GM18909 (cell line): ENCODE measurements around the gene CLMN.

Experiments
- ATAC-seq: cut with Tn5 transposase; IDR thresholded peaks from one replicate; pipeline ENCODE4 v1.9.1; 2021; ENCODE audit warnings: mild to moderate bottlenecking; ENCODE audit not compliant: unreplicated experiment, poor library complexity

CLMN gene

GRCh38 chr14:95265106-95266094 is 54.3 kb downstream of the CLMN start:
- ATAC-seq = peak; percentile 93

DNA sequence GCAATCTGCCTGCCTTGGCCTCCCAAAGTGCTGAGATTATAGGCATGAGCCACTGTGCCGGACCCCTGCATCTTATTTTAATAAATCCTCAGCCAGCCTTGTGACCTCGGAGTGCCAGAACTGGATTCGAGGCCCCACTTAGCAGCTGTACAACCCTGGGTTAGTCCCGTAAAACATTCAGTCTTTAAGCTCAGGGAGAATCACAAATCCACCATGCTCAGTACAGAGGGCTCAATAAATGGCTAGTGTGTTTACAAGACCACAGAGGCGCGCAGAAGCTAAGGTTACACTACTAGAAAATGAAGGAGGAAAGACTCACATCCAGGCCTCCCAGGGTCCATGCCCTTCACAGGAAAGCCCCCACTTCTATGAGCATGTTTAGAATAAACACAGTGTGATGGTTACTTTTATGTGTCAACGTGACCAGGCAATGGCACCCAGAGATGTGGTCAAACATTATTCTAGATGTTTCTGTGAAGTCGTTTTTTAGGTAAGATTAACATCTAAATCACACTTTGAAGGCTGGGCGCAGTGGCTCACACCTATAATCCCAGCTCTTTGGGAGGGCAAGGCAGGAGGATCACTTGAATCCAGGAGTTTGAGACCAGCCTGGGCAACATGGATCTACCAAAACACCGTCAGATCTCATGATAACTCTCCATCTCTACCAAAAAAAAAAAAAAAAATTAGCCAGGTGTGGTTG is 55.3 kb downstream of the CLMN start:
- ATAC-seq = no peak

DNA sequence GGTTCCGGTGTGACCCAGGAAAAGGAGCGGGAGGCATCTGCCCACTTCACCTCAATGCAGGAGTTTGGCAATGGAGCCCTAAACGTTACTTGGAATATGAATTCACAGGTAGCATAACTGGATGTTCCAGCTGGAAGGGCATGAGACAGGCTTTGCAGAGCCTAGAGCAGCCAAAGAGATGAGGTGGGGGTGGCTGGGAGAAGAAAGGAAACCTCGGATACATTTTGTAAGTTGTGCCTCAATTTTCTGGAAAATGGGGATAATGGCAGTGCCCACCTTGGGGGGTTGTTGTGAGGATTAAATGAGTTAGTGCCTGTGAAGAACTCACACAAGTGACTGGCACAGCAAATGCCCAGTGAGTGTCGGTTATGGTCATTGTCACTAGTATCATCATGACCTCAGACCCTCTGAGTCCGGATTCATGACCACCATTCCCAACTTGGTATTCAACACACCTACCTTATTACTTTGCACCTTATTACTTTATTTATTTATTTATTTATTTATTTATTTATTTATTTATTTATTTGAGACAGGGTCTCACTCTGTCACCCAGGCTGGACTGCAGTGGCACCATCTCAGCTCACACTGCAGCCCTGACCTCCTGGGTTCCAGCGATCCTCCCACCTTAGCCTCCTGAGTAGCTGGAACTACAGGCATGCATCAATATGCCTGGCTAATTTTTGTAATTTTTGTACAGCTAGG is 56.0 kb downstream of the CLMN start:
- no peak for ATAC-seq

DNA sequence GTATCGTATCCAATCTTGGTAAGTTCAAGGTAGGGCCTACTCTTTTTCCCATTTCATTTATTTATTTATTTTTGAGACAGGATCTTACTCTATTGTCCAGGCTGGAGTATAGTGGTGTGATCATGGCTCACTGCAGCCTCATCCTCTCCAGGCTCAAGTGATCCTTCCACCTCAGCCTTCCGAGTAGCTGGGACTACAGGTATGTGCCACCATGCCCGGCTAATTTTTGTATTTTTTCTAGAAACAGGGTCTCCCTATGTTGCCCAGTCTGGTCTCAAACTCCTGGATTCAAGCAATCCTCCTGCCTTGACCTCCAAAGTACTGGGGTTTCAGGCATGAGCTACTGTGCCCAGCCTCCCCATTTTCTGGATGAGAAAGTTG is 57.2 kb downstream of the CLMN start:
- no peak for ATAC-seq

GRCh38 chr14:95261616-95262510 is 57.8 kb downstream of the CLMN start:
- no peak for ATAC-seq

DNA sequence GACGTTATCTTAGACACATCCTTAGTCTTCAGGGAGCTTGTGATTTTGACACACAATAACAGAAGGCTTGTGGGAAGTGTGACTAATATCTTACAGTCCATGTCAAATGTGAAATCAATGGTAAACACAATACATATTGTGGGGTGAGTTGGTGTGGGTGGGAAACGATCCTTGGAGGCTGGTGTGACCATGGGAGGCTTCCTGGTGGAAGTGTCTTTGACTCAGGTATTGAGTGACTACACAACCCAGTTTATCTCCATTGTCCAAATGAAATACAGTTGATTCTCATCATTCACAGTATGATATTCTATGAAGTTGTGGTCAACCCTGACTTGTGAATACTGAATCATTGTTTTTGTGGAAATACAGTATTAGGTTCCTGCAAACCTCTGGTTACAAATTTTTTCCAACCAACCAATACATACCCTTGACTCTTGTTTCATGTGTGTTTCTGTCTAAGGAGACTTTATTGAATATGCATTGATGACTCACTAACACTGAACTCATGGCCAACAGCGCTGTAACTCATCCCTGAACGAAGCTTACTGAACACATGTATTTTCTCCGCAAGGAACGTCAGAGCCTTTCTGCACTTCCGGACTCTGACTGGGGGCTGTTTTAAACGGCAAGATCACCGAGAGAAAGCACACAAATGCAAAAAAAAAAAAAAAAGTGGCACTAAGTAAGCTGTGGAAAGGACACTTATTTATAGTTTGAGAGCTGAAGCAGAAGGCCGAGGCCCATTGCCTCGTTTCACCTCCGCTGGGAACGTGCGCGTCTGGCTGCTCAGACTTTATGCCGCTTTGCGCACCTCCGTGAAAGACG is 59.0 kb downstream of the CLMN start:
- ATAC-seq = no peak

DNA sequence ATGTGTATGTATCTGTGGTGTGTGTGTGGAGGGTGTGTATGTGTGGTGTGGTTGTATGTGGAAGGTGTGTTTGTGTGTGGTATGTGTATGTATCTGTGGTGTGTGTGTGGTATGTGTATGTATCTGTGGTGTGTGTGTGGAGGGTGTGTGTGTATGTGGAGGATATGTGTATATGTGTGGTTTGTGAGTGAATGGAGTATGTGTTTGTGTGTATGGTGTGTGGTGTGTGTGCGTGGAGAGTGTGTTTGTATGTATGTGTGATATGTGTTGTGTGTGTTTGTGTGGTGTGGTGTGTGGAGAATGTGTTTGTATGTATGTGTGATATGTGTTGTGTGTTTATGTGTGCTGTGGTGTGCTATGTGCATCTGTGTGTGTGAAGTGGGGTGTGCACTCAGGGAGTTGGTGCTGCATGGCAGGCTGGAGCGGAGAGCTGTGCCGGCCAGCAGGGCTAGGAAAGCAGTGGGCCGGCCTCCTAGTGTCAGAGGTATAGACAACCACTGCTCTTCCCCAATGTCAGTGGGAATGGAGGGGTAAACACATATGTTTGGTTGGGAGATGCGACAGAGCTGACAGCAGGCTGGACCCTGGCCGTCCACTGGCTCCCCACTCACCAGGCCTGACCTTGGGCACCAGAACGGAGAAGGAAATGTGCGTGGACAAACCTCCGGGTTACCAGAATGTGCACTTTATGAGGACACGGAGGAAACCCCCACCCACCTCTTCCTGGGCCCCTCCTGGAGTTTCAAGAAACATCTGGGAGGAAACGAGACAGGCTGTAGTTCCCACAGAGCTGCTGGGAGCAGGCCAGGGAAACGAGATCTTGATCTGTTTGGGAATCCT is 60.7 kb downstream of the CLMN start:
- no peak for ATAC-seq

- ATAC-seq = no peak
These were observed 61.6 kb downstream of the CLMN start for GRCh38 chr14:95258156-95258555.

- no peak for ATAC-seq
These were observed 62.2 kb downstream of the CLMN start for GRCh38 chr14:95257521-95257920.

GRCh38 chr14:95256776-95257060 is 63.0 kb downstream of the CLMN start:
- no peak for ATAC-seq

- no peak for ATAC-seq
These were observed 63.5 kb downstream of the CLMN start for GRCh38 chr14:95256002-95256775.

GRCh38 chr14:95255487-95255886 is 64.2 kb downstream of the CLMN start:
- ATAC-seq = no peak

- no peak for ATAC-seq
These were observed 64.7 kb downstream of the CLMN start for GRCh38 chr14:95255013-95255412.

DNA sequence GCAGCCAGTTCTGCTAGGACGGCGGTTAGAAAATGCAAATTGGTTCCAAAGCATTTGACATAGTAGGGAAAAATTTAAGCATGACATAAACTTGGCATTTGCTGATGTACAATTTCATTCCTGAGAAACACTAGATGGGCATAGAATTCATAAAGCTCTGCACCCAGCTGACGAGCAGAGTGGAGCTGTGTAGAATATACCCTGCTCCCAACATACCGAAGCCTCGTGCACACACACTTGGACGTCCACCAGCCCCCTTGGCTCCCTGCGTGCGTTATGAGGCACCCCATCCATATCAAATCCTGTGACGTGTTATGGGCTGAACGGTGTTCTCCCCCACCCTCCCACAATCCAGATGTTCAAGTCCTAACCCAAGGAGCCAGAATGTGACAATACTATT is 65.4 kb downstream of the CLMN start:
- ATAC-seq = no peak

- no peak for ATAC-seq
These were observed 66.6 kb downstream of the CLMN start for GRCh38 chr14:95253039-95253630.

- no peak for ATAC-seq
These were observed 67.5 kb downstream of the CLMN start for GRCh38 chr14:95252219-95252618.

- no peak for ATAC-seq
These were observed 68.8 kb downstream of the CLMN start for GRCh38 chr14:95250936-95251335.
